GM23248 (cell line): ENCODE measurements around the gene ACVR2B.

ENCODE experiments used
- EZH2 ChIP-seq: fragments of 200-600 bp; sonication (generic); IDR thresholded peaks from 2 replicates; pipeline ENCODE4 v1.6.1; 2018; ENCODE audit warnings: antibody characterized with exemption, mild to moderate bottlenecking; ENCODE audit not compliant: insufficient read depth, poor library complexity, severe bottlenecking
- EZH2phosphoT487 ChIP-seq: fragments of 200-600 bp; sonication (generic); IDR thresholded peaks from 2 replicates; pipeline ENCODE4 v1.6.1; 2018; ENCODE audit warnings: antibody characterized with exemption, moderate library complexity, mild to moderate bottlenecking, low read depth; ENCODE audit not compliant: insufficient read depth

DNA sequence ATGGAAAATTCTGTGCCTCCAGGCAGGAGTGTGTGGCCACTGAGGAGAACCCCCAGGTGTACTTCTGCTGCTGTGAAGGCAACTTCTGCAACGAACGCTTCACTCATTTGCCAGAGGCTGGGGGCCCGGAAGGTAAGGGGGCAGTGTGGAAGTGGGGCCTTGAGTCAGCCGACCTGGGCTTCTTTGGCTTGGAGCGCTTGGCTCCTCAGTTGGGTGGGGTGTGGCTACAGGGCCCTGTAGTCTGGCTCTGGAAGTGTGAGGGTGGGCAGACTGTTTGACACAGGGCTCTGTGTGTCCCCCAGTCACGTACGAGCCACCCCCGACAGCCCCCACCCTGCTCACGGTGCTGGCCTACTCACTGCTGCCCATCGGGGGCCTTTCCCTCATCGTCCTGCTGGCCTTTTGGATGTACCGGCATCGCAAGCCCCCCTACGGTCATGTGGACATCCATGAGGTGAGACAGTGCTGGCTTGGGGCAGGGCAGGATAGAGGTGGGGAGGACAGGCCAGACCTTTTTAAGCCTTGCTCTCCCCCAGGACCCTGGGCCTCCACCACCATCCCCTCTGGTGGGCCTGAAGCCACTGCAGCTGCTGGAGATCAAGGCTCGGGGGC lies 24.3 kb downstream of the ACVR2B start:
- TF ChIP-seq EZH2, result no peak
- TF ChIP-seq EZH2phosphoT487, result no peak
